SH-SY5Y (cell line): ENCODE results near the gene SH3BP2.

Experiments
- GATA2 ChIP-seq: IDR thresholded peaks from 2 replicates; pipeline ENCODE4 v1.6.1; 2011; ENCODE audit warnings: mild to moderate bottlenecking, low read depth, low read length
- GATA3 ChIP-seq: IDR thresholded peaks from 2 replicates; pipeline ENCODE4 v1.6.1; 2011; ENCODE audit warnings: low read depth, mild to moderate bottlenecking, low read length, moderate library complexity

SH3BP2 gene

GRCh38 chr4:2783790-2784189 lies 9.1 kb upstream of the SH3BP2 start:
- TF ChIP-seq GATA3 (no peak), GATA2 (no peak)

- TF ChIP-seq GATA2 (no peak), GATA3 (no peak)
Observed at GRCh38 chr4:2785613-2786012, 7.3 kb upstream of the SH3BP2 start.

GRCh38 chr4:2786152-2786671 lies 6.7 kb upstream of the SH3BP2 start:
- TF ChIP-seq GATA2 = no peak
- TF ChIP-seq GATA3 = no peak

GRCh38 chr4:2786794-2787229 lies 6.1 kb upstream of the SH3BP2 start:
- TF ChIP-seq GATA3 (no peak), GATA2 (no peak)

GRCh38 chr4:2787230-2788100 lies 5.4 kb upstream of the SH3BP2 start:
- TF ChIP-seq GATA2 (no peak), GATA3 (no peak)

- TF ChIP-seq GATA3 (no peak), GATA2 (no peak)
Observed at GRCh38 chr4:2788101-2788500, 4.8 kb upstream of the SH3BP2 start.

- TF ChIP-seq GATA2 (no peak), GATA3 (no peak)
Observed at GRCh38 chr4:2788532-2789103, 4.3 kb upstream of the SH3BP2 start.

- TF ChIP-seq GATA2 = no peak
- no peak for TF ChIP-seq GATA3
Observed at GRCh38 chr4:2789351-2789750, 3.5 kb upstream of the SH3BP2 start.

- TF ChIP-seq GATA3 = no peak
Observed at GRCh38 chr4:2789793-2790582, 2.9 kb upstream of the SH3BP2 start.

GRCh38 chr4:2790583-2791517 lies 2.0 kb upstream of the SH3BP2 start:
- no peak for TF ChIP-seq GATA3

GRCh38 chr4:2791518-2792395 lies 1.1 kb upstream of the SH3BP2 start:
- TF ChIP-seq GATA3 = no peak
- TF ChIP-seq GATA2 = no peak

GRCh38 chr4:2792396-2792710 lies 532 bp upstream of the SH3BP2 start:
- TF ChIP-seq GATA2 (no peak), GATA3 (no peak)

GRCh38 chr4:2793586-2794485 lies 951 bp downstream of the SH3BP2 start:
- TF ChIP-seq GATA3 = no peak
- no peak for TF ChIP-seq GATA2
